VCaP (cell line): ENCODE measurements around the gene ZNF182.
"Not testable (repeated sequence)": the region's sequence is repeated elsewhere in the genome, so short reads cannot be mapped to it uniquely, and the experiment has no call there.

Experiments
- H3K27ac ChIP-seq: fragments of 450-650 bp; 2 replicates; pipeline ENCODE4 v1.5.1; 2017
- TF ChIP-seq, protein P1 (sequence below): fragments of 450-650 bp; conservative IDR thresholded peaks from 2 replicates; pipeline ENCODE4 v1.5.1; 2017; ENCODE audit warnings: mild to moderate bottlenecking, moderate library complexity

The ZNF182 gene

DNA sequence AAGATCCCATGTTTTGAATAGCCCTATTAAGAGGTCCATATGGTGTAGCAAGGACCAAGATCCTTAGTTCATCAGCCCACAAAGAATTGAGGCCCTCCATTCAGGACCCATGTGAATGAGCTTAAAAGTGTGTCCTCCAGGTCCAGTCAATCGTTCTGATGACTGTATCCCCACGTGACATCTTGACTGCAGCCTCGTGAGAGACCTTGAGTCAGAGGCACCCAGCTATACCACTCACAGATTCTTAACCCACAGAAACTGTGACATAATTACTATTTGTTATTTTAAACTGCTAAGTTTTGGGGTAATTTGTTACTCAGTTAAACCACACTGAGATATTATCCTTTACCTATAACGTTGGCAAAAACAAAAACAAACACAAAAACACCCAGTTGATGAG lies 62.4 kb downstream of the ZNF182 start:
- TF ChIP-seq, protein P1, sequence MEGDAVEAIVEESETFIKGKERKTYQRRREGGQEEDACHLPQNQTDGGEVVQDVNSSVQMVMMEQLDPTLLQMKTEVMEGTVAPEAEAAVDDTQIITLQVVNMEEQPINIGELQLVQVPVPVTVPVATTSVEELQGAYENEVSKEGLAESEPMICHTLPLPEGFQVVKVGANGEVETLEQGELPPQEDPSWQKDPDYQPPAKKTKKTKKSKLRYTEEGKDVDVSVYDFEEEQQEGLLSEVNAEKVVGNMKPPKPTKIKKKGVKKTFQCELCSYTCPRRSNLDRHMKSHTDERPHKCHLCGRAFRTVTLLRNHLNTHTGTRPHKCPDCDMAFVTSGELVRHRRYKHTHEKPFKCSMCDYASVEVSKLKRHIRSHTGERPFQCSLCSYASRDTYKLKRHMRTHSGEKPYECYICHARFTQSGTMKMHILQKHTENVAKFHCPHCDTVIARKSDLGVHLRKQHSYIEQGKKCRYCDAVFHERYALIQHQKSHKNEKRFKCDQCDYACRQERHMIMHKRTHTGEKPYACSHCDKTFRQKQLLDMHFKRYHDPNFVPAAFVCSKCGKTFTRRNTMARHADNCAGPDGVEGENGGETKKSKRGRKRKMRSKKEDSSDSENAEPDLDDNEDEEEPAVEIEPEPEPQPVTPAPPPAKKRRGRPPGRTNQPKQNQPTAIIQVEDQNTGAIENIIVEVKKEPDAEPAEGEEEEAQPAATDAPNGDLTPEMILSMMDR = no peak
- H3K27ac ChIP-seq = no peak overlapping the region

DNA sequence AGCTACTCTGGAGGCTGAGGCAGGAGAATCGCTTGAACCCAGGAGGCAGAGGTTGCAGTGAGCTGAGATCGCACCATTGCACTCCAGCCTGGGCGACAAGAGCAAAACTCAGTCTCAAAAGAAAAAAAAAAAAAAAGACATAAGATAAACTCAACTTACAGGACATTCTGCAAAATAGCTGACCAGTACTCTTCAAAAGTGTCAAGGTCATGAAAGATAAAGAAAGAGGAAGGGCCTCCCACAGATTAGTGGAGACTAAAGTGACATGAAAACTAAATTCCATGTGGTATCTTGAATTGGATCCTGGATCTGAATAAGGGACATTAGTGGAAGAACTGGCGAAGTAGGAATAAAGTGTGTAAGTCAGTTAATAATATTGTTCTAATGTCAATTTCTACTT lies 63.3 kb downstream of the ZNF182 start:
- TF ChIP-seq, protein P1 = no peak
- no peak overlapping the region for H3K27ac ChIP-seq

DNA sequence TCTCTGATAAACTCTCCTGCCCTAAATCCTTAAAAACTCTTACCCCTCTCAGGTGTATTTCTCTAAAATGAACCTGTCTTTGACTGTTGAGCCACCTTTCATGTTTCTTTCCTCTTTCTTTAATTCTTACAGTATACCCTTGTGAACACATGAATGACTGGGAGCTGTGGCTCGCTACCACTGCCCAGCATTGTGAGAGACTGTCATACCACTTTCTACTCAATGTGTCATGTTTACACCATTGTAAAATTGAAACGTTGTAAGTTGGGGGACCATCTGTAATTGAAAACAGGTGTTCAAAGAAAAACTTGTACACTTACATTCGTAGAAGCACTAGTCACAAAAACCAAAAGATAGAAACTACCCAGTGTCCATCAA lies 66.9 kb downstream of the ZNF182 start:
- H3K27ac ChIP-seq = no peak overlapping the region
- TF ChIP-seq, protein P1 = no peak

DNA sequence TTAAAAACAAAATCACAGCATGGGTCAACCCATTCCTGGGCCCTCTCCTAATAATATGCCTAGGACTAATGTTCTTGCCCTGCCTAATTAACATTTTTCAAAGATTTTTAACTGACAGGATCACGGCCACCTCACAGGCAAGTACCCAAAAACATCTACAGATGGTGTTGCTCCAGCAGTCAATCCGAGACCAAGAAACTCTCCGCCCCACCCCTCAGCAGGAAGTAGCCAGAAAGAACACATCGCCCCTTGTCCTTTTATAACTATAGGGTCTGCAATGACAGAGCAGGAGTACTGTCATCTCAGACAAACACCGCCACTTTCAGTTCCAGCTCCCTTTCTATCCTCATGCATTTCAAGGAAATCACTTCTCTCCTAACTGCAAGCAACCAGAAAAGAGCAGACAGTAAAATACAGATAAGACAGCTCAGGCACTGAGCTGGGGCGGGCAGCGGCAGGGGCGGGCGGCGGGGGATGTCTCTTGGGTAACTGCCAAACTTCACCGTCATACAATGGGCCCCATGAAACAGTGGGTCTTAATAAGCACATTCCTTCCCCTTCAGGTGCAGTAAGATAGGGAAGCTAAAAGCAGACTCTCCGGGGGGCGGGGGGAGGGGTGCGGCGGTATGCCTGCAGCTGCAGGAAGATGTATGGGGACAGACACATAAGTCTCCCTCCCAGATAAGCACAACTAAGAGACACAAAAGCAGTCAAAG lies 67.4 kb downstream of the ZNF182 start:
- TF ChIP-seq, protein P1 = no peak
- H3K27ac ChIP-seq = no peak overlapping the region

DNA sequence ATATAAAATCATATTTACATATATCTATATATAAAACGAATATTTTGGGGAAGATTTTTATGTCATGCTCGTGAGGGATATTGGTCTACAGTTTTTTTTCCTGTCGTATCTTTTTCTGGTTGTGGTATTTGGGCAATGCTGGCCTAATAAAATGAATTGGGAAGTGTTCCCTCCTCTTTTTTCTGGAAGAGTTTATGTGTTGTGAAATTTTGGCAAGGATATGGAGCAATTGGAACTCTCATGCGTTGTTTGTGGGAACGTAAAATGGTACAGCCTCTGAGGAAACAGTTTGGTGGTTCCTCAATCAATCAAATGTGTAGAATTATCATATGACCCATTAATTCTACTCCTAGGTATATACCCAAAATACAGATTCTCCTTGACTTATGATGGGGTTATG lies 69.8 kb downstream of the ZNF182 start:
- TF ChIP-seq, protein P1 = no peak
- no peak overlapping the region for H3K27ac ChIP-seq

DNA sequence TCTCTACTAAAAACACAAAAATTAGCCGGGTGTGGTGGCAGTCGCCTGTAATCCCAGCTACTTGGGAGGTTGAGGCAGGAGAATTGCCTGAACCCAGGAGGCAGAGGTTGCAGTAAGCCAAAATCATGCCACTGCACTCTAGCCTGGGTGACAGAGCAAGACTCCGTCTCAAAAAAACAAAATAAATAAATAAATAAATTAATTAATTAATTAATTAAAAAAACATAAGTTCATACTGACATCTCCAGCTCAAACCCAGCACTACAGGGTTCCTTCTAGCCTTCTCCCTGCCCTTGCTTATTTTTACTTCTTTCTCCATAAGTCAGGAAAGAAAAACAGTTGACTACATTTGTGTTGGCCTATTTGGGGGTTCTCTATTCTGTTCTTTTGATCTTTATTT lies 71.8 kb downstream of the ZNF182 start:
- not testable (repeated sequence) for H3K27ac ChIP-seq

DNA sequence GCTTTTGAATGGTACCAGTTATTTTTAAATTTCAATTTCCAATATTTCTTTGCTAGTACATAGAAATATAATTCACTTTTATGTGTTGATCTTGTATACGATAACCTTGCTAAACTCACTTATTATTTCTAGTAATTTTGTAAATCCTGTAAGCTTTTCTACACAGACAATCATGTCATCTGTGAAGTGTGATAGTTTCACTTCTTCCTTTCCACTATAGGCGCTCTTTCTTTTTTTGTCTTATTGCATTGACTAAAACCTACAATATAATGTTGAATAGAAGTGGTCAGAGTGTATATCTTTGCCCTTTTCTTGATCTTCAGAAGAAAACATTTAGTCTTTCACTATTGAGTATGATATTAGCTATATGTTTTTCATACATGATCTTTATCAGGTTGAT lies 76.6 kb downstream of the ZNF182 start:
- no peak overlapping the region for H3K27ac ChIP-seq
- TF ChIP-seq, protein P1 = no peak
